ENCODE results near the gene ZNF141.
"Not testable (repeated sequence)": the region's sequence is repeated elsewhere in the genome, so short reads cannot be mapped to it uniquely, and the experiment has no call there.

The ZNF141 gene

DNA sequence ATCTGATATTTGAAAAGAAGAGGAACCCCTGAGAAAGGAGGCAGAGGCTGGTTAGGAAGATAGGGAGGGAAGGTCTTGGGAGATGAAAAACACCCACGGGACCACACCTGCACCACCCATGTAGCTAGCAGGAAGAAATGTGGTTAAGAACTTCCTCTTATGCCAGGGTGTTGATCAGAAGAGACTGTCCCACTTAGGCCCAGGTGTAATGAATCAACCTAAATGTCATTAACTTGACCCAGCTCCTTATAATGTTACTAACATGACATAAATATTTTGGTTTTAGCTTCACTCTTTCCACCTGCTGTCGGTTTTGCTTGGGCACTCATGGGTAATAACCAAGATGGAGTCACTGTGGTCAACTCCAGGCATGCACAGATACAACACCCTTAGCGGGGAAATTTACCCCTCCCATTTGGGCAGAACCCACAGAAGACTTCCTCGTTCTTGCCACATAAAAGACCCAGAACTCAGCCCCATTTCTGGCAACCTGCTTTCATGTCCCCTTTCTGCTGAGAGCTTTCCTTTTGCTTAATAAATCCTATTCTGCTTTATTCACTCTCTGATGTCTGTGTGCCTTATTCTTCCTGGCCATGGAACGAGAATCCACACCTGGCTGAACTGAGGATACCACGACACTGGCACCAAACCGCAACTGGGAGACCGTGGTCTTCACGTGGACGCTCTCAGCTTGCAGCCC is 46.8 kb downstream of the ZNF141 start:
- in situ Hi-C loops (cut with HindIII; ENCODE audit: low sequenced_read_pairs) = no loop called here

DNA sequence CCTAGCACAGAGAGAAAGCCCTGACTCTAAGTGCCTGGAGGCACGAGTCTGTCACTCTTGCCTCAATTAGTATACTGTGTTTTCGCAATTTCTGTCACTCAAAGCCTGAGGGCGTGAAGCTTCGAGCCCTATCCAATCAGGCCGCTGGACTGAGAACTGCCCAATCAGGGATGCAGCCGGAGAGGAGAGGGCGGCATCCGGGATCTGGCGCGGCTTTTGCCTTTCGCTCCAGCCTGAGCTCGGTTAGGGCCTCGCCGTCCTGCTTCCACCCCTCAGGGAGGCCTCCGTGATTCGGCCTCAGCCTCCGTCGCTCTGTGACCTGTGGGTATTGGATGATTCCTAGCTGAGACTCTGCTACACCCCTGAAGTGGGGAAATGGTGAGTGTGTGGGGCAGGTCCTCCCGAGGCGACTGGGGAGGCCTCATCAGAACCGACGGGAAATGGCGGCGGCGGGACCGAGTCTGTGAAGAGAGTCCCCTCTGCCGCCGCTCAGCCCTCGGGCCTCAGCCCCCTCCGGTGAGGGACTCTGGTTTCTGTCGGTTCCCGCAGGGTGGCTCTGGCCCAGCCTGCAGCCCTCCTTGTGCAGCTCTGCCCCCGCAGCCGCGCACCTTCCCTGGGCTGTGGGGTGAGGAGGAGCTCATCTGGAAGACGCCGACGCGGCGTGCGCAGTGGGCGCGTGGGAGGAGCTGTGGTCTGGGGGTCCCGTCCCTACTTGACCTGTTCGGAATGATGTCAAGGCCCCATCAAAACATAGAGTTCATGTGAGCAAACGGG is 48.5 kb downstream of the ZNF141 start:
- in situ Hi-C loops (cut with HindIII; ENCODE audit: low sequenced_read_pairs) = no loop called here

DNA sequence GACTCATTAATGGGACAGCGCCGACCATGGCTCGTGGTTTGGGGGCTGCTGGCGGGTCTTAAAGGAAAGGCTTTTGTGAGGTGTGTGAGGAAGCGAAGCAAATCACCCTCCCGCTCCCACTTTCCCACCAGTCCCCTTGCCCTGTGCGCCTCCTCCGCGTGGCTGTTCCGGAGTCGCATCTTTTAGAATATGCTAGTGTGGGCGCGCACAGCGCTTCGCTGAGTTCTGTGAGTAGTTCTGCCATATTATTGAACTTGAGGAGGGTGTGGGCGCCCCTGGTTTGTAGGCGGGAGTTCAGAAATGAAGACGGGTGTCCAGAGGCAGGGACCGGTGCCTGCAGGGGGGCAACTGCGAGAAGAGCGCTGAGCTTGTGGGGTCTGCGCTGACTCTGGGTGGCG is 49.1 kb downstream of the ZNF141 start:
- in situ Hi-C loops (cut with HindIII; ENCODE audit: low sequenced_read_pairs) = no loop called here

DNA sequence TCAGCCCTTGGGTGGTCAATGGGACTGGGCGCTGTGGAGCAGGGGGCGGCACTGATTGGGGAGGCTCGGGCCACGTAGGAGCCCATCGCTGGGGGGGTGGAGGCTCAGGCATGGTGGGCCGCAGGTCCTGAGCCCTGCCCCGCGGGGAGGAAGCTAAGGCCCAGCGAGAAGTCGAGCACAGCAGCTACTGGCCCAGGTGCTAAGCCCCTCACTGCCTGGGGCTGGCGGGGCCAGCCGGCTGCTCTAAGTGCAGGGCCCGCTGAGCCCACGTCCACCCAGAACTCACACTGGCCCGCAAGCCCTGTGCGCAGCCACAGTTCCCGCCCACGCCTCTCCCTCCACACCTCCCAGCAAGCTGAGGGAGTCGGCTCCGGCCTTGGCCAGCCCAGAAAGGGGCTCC is 66.4 kb downstream of the ZNF141 start:
- in situ Hi-C loops (cut with HindIII; ENCODE audit: low sequenced_read_pairs) = no loop called here

DNA sequence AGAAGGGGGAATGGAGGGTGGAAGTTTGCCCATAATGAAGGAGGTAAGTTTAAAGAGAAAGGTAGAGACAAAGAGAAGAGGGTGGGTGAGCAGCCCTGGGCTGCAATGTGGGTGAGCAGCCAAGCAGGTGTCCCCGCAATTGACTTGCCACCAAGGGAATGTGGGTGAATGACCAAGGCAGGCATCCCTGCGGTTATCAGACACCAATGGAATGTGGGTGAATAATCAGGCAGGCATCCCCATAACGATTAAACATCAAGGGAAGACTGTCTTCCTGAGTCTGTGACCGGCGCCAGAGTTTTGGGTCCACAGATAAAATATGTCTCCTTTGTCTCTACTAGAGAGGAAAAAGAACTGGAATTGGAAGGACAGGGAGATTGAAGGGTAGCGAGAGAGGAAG is 70.7 kb downstream of the ZNF141 start:
- in situ Hi-C loops (cut with HindIII; ENCODE audit: low sequenced_read_pairs) = not testable (repeated sequence)

DNA sequence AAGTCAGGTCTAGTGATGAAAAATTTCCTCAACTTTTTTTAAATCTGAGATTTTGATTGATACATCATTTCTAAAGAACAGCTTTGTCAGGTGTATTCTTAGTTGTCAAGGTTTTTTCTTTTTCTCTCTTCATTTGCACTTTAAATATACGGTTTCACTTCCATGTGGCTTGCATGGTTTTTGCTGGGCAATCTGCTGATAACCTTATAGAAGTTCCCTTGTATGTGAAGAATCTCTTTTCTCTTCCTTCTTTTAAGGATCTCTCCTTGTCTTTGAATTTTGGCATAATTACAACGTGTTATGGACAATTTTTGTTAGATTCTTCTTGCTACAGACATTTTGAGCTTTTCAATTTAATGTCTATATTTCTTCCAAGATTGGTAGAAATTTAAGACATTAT is 85.0 kb downstream of the ZNF141 start:
- in situ Hi-C loops (cut with HindIII; ENCODE audit: low sequenced_read_pairs) = no loop called here

Measured in endothelial cell of hepatic sinusoid (primary cell).